ENCODE data around the gene PHAF1.

Gene PHAF1

GRCh38 chr16:67145746-67146145, 36.0 kb downstream of the PHAF1 start:
- H3K9me3 ChIP-seq (ENCODE audit: low read length): no peaks in the 10 kb centered on the region
- H3K4me3 ChIP-seq (ENCODE audit: low read depth, low read length, poor library complexity, severe bottlenecking): no peak overlapping the region
- H3K4me2 ChIP-seq (ENCODE audit: low read length): no peak overlapping the region
- TF ChIP-seq, protein P1, sequence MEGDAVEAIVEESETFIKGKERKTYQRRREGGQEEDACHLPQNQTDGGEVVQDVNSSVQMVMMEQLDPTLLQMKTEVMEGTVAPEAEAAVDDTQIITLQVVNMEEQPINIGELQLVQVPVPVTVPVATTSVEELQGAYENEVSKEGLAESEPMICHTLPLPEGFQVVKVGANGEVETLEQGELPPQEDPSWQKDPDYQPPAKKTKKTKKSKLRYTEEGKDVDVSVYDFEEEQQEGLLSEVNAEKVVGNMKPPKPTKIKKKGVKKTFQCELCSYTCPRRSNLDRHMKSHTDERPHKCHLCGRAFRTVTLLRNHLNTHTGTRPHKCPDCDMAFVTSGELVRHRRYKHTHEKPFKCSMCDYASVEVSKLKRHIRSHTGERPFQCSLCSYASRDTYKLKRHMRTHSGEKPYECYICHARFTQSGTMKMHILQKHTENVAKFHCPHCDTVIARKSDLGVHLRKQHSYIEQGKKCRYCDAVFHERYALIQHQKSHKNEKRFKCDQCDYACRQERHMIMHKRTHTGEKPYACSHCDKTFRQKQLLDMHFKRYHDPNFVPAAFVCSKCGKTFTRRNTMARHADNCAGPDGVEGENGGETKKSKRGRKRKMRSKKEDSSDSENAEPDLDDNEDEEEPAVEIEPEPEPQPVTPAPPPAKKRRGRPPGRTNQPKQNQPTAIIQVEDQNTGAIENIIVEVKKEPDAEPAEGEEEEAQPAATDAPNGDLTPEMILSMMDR (IDR thresholded peaks at IDR 0.05; ENCODE audit: low read length): no peak
- TF ChIP-seq EZH2 (IDR thresholded peaks at IDR 0.05; ENCODE audit: borderline replicate concordance, low read length): no peak
- peaks cover 74% of the 10 kb centered on the region for H3K36me3 ChIP-seq (ENCODE audit: insufficient read depth, low read length)
- H3K79me2 ChIP-seq (ENCODE audit: insufficient read depth, low read length): no peaks in the 10 kb centered on the region
- H4K20me1 ChIP-seq (ENCODE audit: insufficient read depth, low read length): no peaks in the 10 kb centered on the region
- no peaks in the 10 kb centered on the region for H3K9me2 ChIP-seq (ENCODE audit: low read depth, low read length)
- peaks cover 5% of the 10 kb centered on the region for H3K4me1 ChIP-seq (ENCODE audit: insufficient read depth, low read length, severe bottlenecking)
- no peak overlapping the region for H2AFZ ChIP-seq (ENCODE audit: low read length)
- no peaks in the 10 kb centered on the region for H3K27me3 ChIP-seq (ENCODE audit: insufficient read depth, low read length)
- no peak overlapping the region for H3K9ac ChIP-seq (ENCODE audit: low read length)
- H3F3A ChIP-seq (ENCODE audit: insufficient read depth, low read length): no peaks in the 10 kb centered on the region
- no peak overlapping the region for H3K27ac ChIP-seq (ENCODE audit: low read depth, low read length, poor library complexity, severe bottlenecking)

DNA sequence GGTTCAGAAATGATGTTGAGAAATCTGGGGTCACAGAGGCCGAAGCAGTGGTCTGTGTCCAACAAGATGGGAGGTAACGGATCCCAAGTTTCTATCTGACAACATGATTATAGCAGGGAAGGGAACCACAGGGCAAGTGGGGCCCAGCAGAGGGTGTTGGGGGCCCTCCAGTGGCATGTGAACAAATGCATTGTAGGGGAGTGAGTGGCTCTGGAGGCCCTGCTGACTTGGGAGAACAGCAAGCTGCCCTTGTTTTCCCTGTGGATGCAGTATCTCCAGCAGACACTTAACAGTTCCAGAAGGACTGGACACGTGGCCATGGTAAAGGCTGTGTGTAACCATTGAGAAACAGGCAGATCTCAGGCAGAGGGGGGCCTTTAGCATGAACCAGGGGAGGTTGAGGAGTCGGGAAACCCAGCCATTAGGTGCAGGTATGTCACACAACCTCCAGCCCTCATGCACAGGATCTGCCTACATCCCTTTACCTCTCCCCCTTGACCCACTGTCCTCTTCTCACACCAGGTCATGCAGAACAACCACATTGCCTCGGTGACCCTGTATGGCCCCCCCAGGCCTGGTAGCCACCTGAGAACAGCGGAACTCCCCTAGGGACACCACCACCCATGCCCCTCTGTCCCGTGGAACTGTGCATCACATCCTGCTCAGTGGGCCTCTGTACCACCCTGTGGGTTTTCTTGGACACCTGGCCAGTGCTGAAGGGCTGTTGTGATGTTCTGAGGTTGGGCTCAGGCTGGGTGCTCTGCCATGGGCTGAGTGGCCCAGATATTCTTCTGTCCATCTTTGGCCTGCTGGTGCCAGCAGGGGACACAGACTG, 37.0 kb downstream of the PHAF1 start:
- peaks cover 5% of the 10 kb centered on the region for H3K4me1 ChIP-seq (ENCODE audit: insufficient read depth, low read length, severe bottlenecking)
- no peaks in the 10 kb centered on the region for H3F3A ChIP-seq (ENCODE audit: insufficient read depth, low read length)
- H3K27ac ChIP-seq (ENCODE audit: low read depth, low read length, poor library complexity, severe bottlenecking): no peak overlapping the region
- no peak for TF ChIP-seq EZH2 (IDR thresholded peaks at IDR 0.05; ENCODE audit: borderline replicate concordance, low read length)
- TF ChIP-seq, protein P1 (IDR thresholded peaks at IDR 0.05; ENCODE audit: low read length): peak; percentile 5; the same call in 1 of the 2 replicates
- H3K27me3 ChIP-seq (ENCODE audit: insufficient read depth, low read length): no peaks in the 10 kb centered on the region
- peaks cover 64% of the 10 kb centered on the region for H3K36me3 ChIP-seq (ENCODE audit: insufficient read depth, low read length)
- H3K4me2 ChIP-seq (ENCODE audit: low read length): no peak overlapping the region
- no peaks in the 10 kb centered on the region for H4K20me1 ChIP-seq (ENCODE audit: insufficient read depth, low read length)
- no peak overlapping the region for H3K4me3 ChIP-seq (ENCODE audit: low read depth, low read length, poor library complexity, severe bottlenecking)
- no peak overlapping the region for H2AFZ ChIP-seq (ENCODE audit: low read length)
- no peaks in the 10 kb centered on the region for H3K79me2 ChIP-seq (ENCODE audit: insufficient read depth, low read length)
- H3K9me3 ChIP-seq (ENCODE audit: low read length): no peaks in the 10 kb centered on the region
- H3K9ac ChIP-seq (ENCODE audit: low read length): no peak overlapping the region
- no peaks in the 10 kb centered on the region for H3K9me2 ChIP-seq (ENCODE audit: low read depth, low read length)

- Histone ChIP-seq H3K9me2 (ENCODE audit: low read depth, low read length) (no peaks in the 10 kb centered on the region), H3K79me2 (ENCODE audit: insufficient read depth, low read length) (no peaks in the 10 kb centered on the region), H3K4me2 (ENCODE audit: low read length) (no peak overlapping the region), H2AFZ (ENCODE audit: low read length) (no peak overlapping the region), H4K20me1 (ENCODE audit: insufficient read depth, low read length) (no peaks in the 10 kb centered on the region), H3K36me3 (ENCODE audit: insufficient read depth, low read length) (peaks cover 56% of the 10 kb centered on the region), H3K27ac (ENCODE audit: low read depth, low read length, poor library complexity, severe bottlenecking) (no peak overlapping the region), H3K9ac (ENCODE audit: low read length) (no peak overlapping the region), H3K4me3 (ENCODE audit: low read depth, low read length, poor library complexity, severe bottlenecking) (no peak overlapping the region), H3K27me3 (ENCODE audit: insufficient read depth, low read length) (no peaks in the 10 kb centered on the region), H3K4me1 (ENCODE audit: insufficient read depth, low read length, severe bottlenecking) (peaks cover 5% of the 10 kb centered on the region), H3K9me3 (ENCODE audit: low read length) (no peaks in the 10 kb centered on the region), H3F3A (ENCODE audit: insufficient read depth, low read length) (no peaks in the 10 kb centered on the region)
- TF ChIP-seq, protein P1 (IDR thresholded peaks at IDR 0.05; ENCODE audit: low read length): no peak
- TF ChIP-seq EZH2 (IDR thresholded peaks at IDR 0.05; ENCODE audit: borderline replicate concordance, low read length): no peak
Measured at GRCh38 chr16:67147437-67148140, 37.8 kb downstream of the PHAF1 start.
